HEK293 (cell line): ENCODE data around the gene L2HGDH.

Experiments
- CTCF ChIA-PET: fragments of 350-600 bp; formaldehyde crosslinking; extraction: SDS; loops from one replicate; lab custom pipeline; 2021; ENCODE audit warnings: antibody characterized with exemption; lab: Yijun Ruan, JAX
- POLR2A ChIA-PET: fragments of 300-600 bp; formaldehyde crosslinking; extraction: SDS; loops from one replicate; lab custom pipeline; 2020; ENCODE audit warnings: antibody characterized with exemption, inconsistent platforms; lab: Yijun Ruan, JAX
- H3K27ac ChIP-seq: fragments of 200-500 bp; sonication (Bioruptor generic); 2 replicates; pipeline ENCODE4 v1.5.1; 2014; ENCODE audit warnings: low read depth, low read length, control low read depth, inconsistent platforms; ENCODE audit errors: extremely low read depth
- H3K36me3 ChIP-seq, 2 experiments: fragments of 200-500 bp in 1 of 2; sonication (Bioruptor generic) in 1 of 2; 1 replicate in 1 of 2; 2 replicates in 1 of 2; pipeline ENCODE4 v1.5.1; 2014 to 2017; ENCODE audit warnings: inconsistent platforms in 2 of 2, low read length in 2 of 2; ENCODE audit not compliant: control insufficient read depth in 2 of 2, insufficient read depth in 1 of 2
- H3K4me1 ChIP-seq: fragments of 200-500 bp; sonication (Bioruptor generic); 2 replicates; pipeline ENCODE4 v1.5.1; 2014; ENCODE audit warnings: mild to moderate bottlenecking, low read length, inconsistent platforms; ENCODE audit not compliant: control insufficient read depth, insufficient read depth
- H3K4me3 ChIP-seq: 2 replicates; pipeline ENCODE4 v1.5.1; 2011; ENCODE audit warnings: low read depth, mild to moderate bottlenecking, control low read depth, low read length, moderate library complexity
- H3K9me3 ChIP-seq: fragments of 200-500 bp; sonication (Bioruptor generic); 2 replicates; pipeline ENCODE4 v1.5.1; 2014; ENCODE audit warnings: low read depth, low read length, inconsistent platforms; ENCODE audit not compliant: control insufficient read depth, insufficient read depth
- BCL11A ChIP-seq: fragments of 450-650 bp; formaldehyde crosslinking; IDR thresholded peaks from 2 replicates; pipeline ENCODE4 v1.5.1; 2016; ENCODE audit warnings: low read depth, missing biosample characterization, missing genetic modification characterization
- BCL11B ChIP-seq: fragments of 450-650 bp; formaldehyde crosslinking; IDR thresholded peaks from 2 replicates; pipeline ENCODE4 v1.5.1; 2016; ENCODE audit warnings: low read depth, missing biosample characterization, missing genetic modification characterization
- GLIS1 ChIP-seq: fragments of 450-650 bp; formaldehyde crosslinking; IDR thresholded peaks from 2 replicates; pipeline ENCODE4 v1.5.1; 2016; ENCODE audit warnings: missing biosample characterization, missing genetic modification characterization
- HOXD13 ChIP-seq: sonication (generic); formaldehyde crosslinking; IDR thresholded peaks from 2 replicates; pipeline ENCODE4 v1.8.0; 2022; ENCODE audit warnings: missing genetic modification reagents, borderline replicate concordance
- KLF16 ChIP-seq: fragments of 450-650 bp; formaldehyde crosslinking; IDR thresholded peaks from 2 replicates; pipeline ENCODE4 v1.5.1; 2017; ENCODE audit warnings: missing biosample characterization, missing genetic modification characterization
- MYNN ChIP-seq: fragments of 450-650 bp; formaldehyde crosslinking; IDR thresholded peaks from 2 replicates; pipeline ENCODE4 v1.5.1; 2016; ENCODE audit warnings: missing biosample characterization, missing genetic modification characterization, borderline replicate concordance
- SP2 ChIP-seq: fragments of 450-650 bp; formaldehyde crosslinking; IDR thresholded peaks from 2 replicates; pipeline ENCODE4 v1.5.1; 2016; ENCODE audit warnings: missing biosample characterization, missing genetic modification characterization
- ZFP69B ChIP-seq: fragments of 450-650 bp; formaldehyde crosslinking; IDR thresholded peaks from 2 replicates; pipeline ENCODE4 v1.5.1; 2016; ENCODE audit warnings: missing biosample characterization, missing genetic modification characterization
- ZNF16 ChIP-seq: fragments of 450-650 bp; formaldehyde crosslinking; IDR thresholded peaks from 2 replicates; pipeline ENCODE4 v1.5.1; 2016; ENCODE audit warnings: low read depth, missing biosample characterization, missing genetic modification characterization
- ZNF169 ChIP-seq: fragments of 450-650 bp; formaldehyde crosslinking; IDR thresholded peaks from 2 replicates; pipeline ENCODE4 v1.5.1; 2016; ENCODE audit warnings: missing biosample characterization, missing genetic modification characterization
- ZNF211 ChIP-seq: fragments of 450-650 bp; formaldehyde crosslinking; IDR thresholded peaks from 2 replicates; pipeline ENCODE4 v1.5.1; 2016; ENCODE audit warnings: low read depth, missing biosample characterization, missing genetic modification characterization
- ZNF248 ChIP-seq: fragments of 450-650 bp; formaldehyde crosslinking; IDR thresholded peaks from 2 replicates; pipeline ENCODE4 v1.5.1; 2017; ENCODE audit warnings: missing biosample characterization, missing genetic modification characterization
- ZNF292 ChIP-seq: fragments of 450-650 bp; formaldehyde crosslinking; IDR thresholded peaks from 2 replicates; pipeline ENCODE4 v1.5.1; 2016; ENCODE audit warnings: low read depth, missing biosample characterization, missing genetic modification characterization, borderline replicate concordance
- ZNF324 ChIP-seq: fragments of 450-650 bp; formaldehyde crosslinking; IDR thresholded peaks from 2 replicates; pipeline ENCODE4 v1.5.1; 2016; ENCODE audit warnings: missing biosample characterization, missing genetic modification characterization
- ZNF426 ChIP-seq: fragments of 450-650 bp; formaldehyde crosslinking; IDR thresholded peaks from 2 replicates; pipeline ENCODE4 v1.5.1; 2017; ENCODE audit warnings: missing biosample characterization, missing genetic modification characterization, mild to moderate bottlenecking, inconsistent platforms, moderate library complexity
- ZNF510 ChIP-seq: fragments of 450-650 bp; formaldehyde crosslinking; IDR thresholded peaks from 2 replicates; pipeline ENCODE4 v1.5.1; 2018; ENCODE audit warnings: mild to moderate bottlenecking, missing genetic modification characterization, missing biosample characterization; ENCODE audit not compliant: insufficient replicate concordance
- ZNF530 ChIP-seq: fragments of 450-650 bp; formaldehyde crosslinking; IDR thresholded peaks from 2 replicates; pipeline ENCODE4 v1.5.1; 2016; ENCODE audit warnings: low read depth, missing biosample characterization, missing genetic modification characterization
- ZNF555 ChIP-seq: fragments of 450-650 bp; formaldehyde crosslinking; conservative IDR thresholded peaks from 2 replicates; pipeline ENCODE4 v1.5.1; 2017; ENCODE audit warnings: missing biosample characterization, mild to moderate bottlenecking, missing genetic modification characterization, inconsistent platforms
- ZNF585B ChIP-seq: fragments of 450-650 bp; formaldehyde crosslinking; IDR thresholded peaks from 2 replicates; pipeline ENCODE4 v1.5.1; 2016; ENCODE audit warnings: missing biosample characterization, missing genetic modification characterization
- ZNF660 ChIP-seq: fragments of 450-650 bp; IDR thresholded peaks from 2 replicates; pipeline ENCODE4 v1.5.1; 2018; ENCODE audit warnings: missing biosample characterization, mild to moderate bottlenecking, missing genetic modification characterization
- ZNF785 ChIP-seq: fragments of 450-650 bp; formaldehyde crosslinking; IDR thresholded peaks from 2 replicates; pipeline ENCODE4 v1.5.1; 2016; ENCODE audit warnings: missing biosample characterization, missing genetic modification characterization
- ZSCAN30 ChIP-seq: fragments of 450-650 bp; IDR thresholded peaks from 2 replicates; pipeline ENCODE4 v1.5.1; 2018; ENCODE audit warnings: missing biosample characterization, mild to moderate bottlenecking, missing genetic modification characterization, moderate library complexity
- TF ChIP-seq, protein P1 (sequence below): fragments of 450-650 bp; formaldehyde crosslinking; IDR thresholded peaks from 2 replicates; pipeline ENCODE4 v1.5.1; 2016; ENCODE audit warnings: missing biosample characterization, missing genetic modification characterization
- TF ChIP-seq, protein P2 (sequence below): fragments of 450-650 bp; formaldehyde crosslinking; IDR thresholded peaks from 2 replicates; pipeline ENCODE4 v1.5.0; 2017; ENCODE audit warnings: missing biosample characterization, missing genetic modification characterization, borderline replicate concordance
- TF ChIP-seq, protein P3 (sequence below): fragments of 450-650 bp; formaldehyde crosslinking; IDR thresholded peaks from 2 replicates; pipeline ENCODE4 v1.5.1; 2016; ENCODE audit warnings: missing biosample characterization, missing genetic modification characterization, low read depth

Gene L2HGDH

DNA sequence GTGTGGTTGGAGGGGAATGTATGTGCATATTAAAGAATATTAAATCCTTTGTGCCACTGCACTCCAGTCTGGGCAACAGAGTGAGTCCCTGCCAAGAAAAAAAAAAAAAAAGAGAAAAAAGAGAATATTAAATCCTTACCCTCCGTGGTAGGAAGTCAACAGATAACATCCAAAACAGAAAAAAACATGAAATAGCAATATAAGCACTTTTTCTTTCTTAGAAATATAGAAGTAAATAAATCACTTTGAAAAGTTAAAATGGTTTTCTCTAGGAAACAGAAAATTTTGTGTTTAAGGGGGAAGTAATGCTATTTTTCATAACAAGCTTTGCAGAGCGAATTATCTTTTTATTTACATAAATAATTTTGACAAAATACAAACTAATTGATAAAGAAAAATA, 98.2 kb downstream of the L2HGDH start:
- H3K4me1 ChIP-seq: peaks cover 5% of the 10 kb centered on the region
- peaks cover 0 to 4% of the 10 kb centered on the region in 2 experiments; a peak in 1 of 3 replicates for H3K36me3 ChIP-seq
- ChIA-PET POLR2A (interaction anchor here (0.7 kb wide), 1 partner anchor 1647 kb away, joined by 6 read pairs; no protein-coding TSS in a partner anchor), CTCF (no interaction called here)
- TF ChIP-seq KLF16: no peak
- TF ChIP-seq, protein P1, sequence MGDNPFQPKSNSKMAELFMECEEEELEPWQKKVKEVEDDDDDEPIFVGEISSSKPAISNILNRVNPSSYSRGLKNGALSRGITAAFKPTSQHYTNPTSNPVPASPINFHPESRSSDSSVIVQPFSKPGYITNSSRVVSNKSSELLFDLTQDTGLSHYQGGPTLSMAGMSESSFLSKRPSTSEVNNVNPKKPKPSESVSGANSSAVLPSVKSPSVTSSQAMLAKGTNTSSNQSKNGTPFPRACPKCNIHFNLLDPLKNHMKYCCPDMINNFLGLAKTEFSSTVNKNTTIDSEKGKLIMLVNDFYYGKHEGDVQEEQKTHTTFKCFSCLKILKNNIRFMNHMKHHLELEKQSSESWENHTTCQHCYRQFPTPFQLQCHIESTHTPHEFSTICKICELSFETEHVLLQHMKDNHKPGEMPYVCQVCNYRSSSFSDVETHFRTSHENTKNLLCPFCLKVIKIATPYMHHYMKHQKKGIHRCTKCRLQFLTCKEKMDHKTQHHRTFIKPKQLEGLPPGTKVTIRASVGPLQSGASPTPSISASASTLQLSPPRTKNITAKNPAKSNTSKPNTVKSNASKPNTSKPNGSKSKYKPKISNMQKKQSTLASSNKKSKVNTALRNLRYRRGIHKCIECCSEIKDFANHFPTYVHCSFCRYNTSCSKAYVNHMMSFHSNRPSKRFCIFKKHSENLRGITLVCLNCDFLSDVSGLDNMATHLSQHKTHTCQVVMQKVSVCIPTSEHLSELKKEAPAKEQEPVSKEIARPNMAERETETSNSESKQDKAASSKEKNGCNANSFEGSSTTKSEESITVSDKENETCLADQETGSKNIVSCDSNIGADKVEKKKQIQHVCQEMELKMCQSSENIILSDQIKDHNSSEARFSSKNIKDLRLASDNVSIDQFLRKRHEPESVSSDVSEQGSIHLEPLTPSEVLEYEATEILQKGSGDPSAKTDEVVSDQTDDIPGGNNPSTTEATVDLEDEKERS (tag by site-specific recombination): no peak
- no peak for TF ChIP-seq ZNF530 (tag by site-specific recombination)
- no peaks in the 10 kb centered on the region for H3K9me3 ChIP-seq
- no peak overlapping the region for H3K27ac ChIP-seq
- no peak overlapping the region for H3K4me3 ChIP-seq

GRCh38 chr14:50212726-50213125, 99.3 kb downstream of the L2HGDH start:
- Histone ChIP-seq H3K9me3 (no peaks in the 10 kb centered on the region), H3K36me3 (peaks cover 0 to 4% of the 10 kb centered on the region in 2 experiments; a peak in 1 of 3 replicates), H3K4me3 (no peak overlapping the region), H3K4me1 (peaks cover 5% of the 10 kb centered on the region), H3K27ac (no peak overlapping the region)
- ChIA-PET CTCF (interaction anchor here (0.6 kb wide), 1 partner anchor 830 kb away, joined by 3 read pairs; no protein-coding TSS in a partner anchor), POLR2A (no interaction called here)
- TF ChIP-seq ZNF555 (no peak), ZNF585B (tag by site-specific recombination) (no peak), MYNN (tag by site-specific recombination) (no peak), ZNF426 (tag by site-specific recombination) (no peak), ZNF324 (no peak), ZNF211 (tag by site-specific recombination) (no peak), GLIS1 (tag by site-specific recombination) (no peak), SP2 (no peak), ZNF785 (tag by site-specific recombination) (no peak), ZNF292 (tag by site-specific recombination) (no peak), ZNF16 (tag by site-specific recombination) (no peak)
- TF ChIP-seq, protein P2, sequence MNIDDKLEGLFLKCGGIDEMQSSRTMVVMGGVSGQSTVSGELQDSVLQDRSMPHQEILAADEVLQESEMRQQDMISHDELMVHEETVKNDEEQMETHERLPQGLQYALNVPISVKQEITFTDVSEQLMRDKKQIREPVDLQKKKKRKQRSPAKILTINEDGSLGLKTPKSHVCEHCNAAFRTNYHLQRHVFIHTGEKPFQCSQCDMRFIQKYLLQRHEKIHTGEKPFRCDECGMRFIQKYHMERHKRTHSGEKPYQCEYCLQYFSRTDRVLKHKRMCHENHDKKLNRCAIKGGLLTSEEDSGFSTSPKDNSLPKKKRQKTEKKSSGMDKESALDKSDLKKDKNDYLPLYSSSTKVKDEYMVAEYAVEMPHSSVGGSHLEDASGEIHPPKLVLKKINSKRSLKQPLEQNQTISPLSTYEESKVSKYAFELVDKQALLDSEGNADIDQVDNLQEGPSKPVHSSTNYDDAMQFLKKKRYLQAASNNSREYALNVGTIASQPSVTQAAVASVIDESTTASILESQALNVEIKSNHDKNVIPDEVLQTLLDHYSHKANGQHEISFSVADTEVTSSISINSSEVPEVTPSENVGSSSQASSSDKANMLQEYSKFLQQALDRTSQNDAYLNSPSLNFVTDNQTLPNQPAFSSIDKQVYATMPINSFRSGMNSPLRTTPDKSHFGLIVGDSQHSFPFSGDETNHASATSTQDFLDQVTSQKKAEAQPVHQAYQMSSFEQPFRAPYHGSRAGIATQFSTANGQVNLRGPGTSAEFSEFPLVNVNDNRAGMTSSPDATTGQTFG (tag by site-specific recombination): no peak

DNA sequence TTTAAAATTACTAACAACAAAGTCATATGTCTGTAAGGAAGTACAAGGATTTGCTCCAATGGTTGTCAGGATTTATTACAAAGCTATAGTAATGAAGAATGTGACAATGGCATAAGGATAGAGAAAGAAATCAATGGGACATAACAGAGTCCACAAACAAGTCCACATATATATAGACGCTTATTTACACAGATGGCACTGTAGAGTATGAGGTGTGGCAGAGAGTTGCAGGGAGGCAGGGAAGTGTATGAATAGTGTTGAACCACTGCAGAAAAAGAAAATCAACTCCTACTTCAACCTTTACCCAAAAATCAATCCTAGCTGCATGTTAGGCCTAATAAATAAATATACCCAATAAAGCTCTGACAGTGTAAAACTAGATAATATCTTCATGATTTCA, 102.0 kb downstream of the L2HGDH start:
- TF ChIP-seq BCL11B (tag by site-specific recombination): no peak
- TF ChIP-seq ZNF169 (tag by site-specific recombination): no peak
- no peak for TF ChIP-seq HOXD13 (CRISPR knock-in tag)
- TF ChIP-seq ZNF324: no peak
- TF ChIP-seq ZNF660 (tag by site-specific recombination): no peak
- TF ChIP-seq ZFP69B (tag by site-specific recombination): no peak
- no peak for TF ChIP-seq ZSCAN30
- no peak for TF ChIP-seq ZNF248 (tag by site-specific recombination)
- TF ChIP-seq, protein P3, sequence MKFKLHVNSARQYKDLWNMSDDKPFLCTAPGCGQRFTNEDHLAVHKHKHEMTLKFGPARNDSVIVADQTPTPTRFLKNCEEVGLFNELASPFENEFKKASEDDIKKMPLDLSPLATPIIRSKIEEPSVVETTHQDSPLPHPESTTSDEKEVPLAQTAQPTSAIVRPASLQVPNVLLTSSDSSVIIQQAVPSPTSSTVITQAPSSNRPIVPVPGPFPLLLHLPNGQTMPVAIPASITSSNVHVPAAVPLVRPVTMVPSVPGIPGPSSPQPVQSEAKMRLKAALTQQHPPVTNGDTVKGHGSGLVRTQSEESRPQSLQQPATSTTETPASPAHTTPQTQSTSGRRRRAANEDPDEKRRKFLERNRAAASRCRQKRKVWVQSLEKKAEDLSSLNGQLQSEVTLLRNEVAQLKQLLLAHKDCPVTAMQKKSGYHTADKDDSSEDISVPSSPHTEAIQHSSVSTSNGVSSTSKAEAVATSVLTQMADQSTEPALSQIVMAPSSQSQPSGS (tag by site-specific recombination): no peak
- TF ChIP-seq ZNF510 (tag by site-specific recombination): no peak
- no peak for TF ChIP-seq BCL11A (tag by site-specific recombination)
- no peaks in the 10 kb centered on the region for H3K9me3 ChIP-seq
- H3K4me3 ChIP-seq: no peak overlapping the region
- ChIA-PET CTCF (interaction anchor here (0.6 to 1.6 kb wide), 5 partner anchors 10 to 357 kb away, joined by 3 to 6 read pairs (median 4); no protein-coding TSS in a partner anchor), POLR2A (interaction anchor here (0.6 kb wide), 1 partner anchor 128 kb away, joined by 3 read pairs; no protein-coding TSS in a partner anchor)
- H3K4me1 ChIP-seq: peaks cover 3% of the 10 kb centered on the region
- H3K36me3 ChIP-seq: peaks cover 0 to 4% of the 10 kb centered on the region in 2 experiments; a peak in 1 of 3 replicates
- H3K27ac ChIP-seq: no peak overlapping the region
